ENCODE measurements around the gene HDGFL3. TPM values are rescaled to one million over a fixed set of nuclear protein-coding genes. Genes with fewer than 3 reads are reported as not detected.

Gene HDGFL3
- total RNA-seq, 6 donors from 2014 or later: 16.8 to 36.8 (median 22.8) TPM

- Histone ChIP-seq H3K36me3 (no peaks in the 10 kb centered on the region), H3K9me3 (no peaks in the 10 kb centered on the region), H3K4me3 (no peak overlapping the region), H3K27ac (no peak overlapping the region), H3K27me3 (no peaks in the 10 kb centered on the region), H3K4me1 (peaks cover 0 to 9% (median 0%) of the 10 kb centered on the region in 4 donors)
- 89 to 93% methylated on average over 2 of the region's 2 CpGs for WGBS, 2 donors
- ATAC-seq (ENCODE audit: low FRiP score in 2 of 2) (no peak), DNase-seq (no peak)
- no peak for TF ChIP-seq POLR2AphosphoS5 (IDR thresholded peaks at IDR 0.05)
- no peak for TF ChIP-seq EP300 (IDR thresholded peaks at IDR 0.05)
- no peak for TF ChIP-seq POLR2A (IDR thresholded peaks at IDR 0.05)
- no peak for TF ChIP-seq CTCF (IDR thresholded peaks at IDR 0.05)
Measured at GRCh38 chr15:83193721-83194120, 13.9 kb downstream of the HDGFL3 start.

- no peak overlapping the region for H3K27ac ChIP-seq
- ATAC-seq (ENCODE audit: low FRiP score in 2 of 2) (no peak), DNase-seq (no peak)
- no peaks in the 10 kb centered on the region for H3K36me3 ChIP-seq
- H3K4me1 ChIP-seq: peaks cover 0 to 9% (median 0%) of the 10 kb centered on the region in 4 donors
- WGBS, 2 donors: 83 to 87% methylated on average over 2 of the region's 2 CpGs
- H3K27me3 ChIP-seq: no peaks in the 10 kb centered on the region
- H3K9me3 ChIP-seq: no peaks in the 10 kb centered on the region
- TF ChIP-seq CTCF (IDR thresholded peaks at IDR 0.05): no peak
- TF ChIP-seq EP300 (IDR thresholded peaks at IDR 0.05): no peak
- TF ChIP-seq POLR2A (IDR thresholded peaks at IDR 0.05): no peak
- TF ChIP-seq POLR2AphosphoS5 (IDR thresholded peaks at IDR 0.05): no peak
- H3K4me3 ChIP-seq: no peak overlapping the region
Measured at GRCh38 chr15:83192742-83193141, 14.9 kb downstream of the HDGFL3 start.

GRCh38 chr15:83190450-83190849 is 17.2 kb downstream of the HDGFL3 start:
- peaks cover 0 to 9% (median 0%) of the 10 kb centered on the region in 4 donors for H3K4me1 ChIP-seq
- ATAC-seq (ENCODE audit: low FRiP score in 2 of 2) (no peak), DNase-seq (no peak)
- WGBS, 2 donors: 96% methylated on average over 1 of the region's 1 CpG
- H3K27ac ChIP-seq: no peak overlapping the region
- TF ChIP-seq EP300 (IDR thresholded peaks at IDR 0.05) (no peak), POLR2AphosphoS5 (IDR thresholded peaks at IDR 0.05) (no peak), POLR2A (IDR thresholded peaks at IDR 0.05) (no peak), CTCF (IDR thresholded peaks at IDR 0.05) (no peak)
- H3K27me3 ChIP-seq: no peaks in the 10 kb centered on the region
- H3K4me3 ChIP-seq: no peak overlapping the region
- H3K9me3 ChIP-seq: no peaks in the 10 kb centered on the region
- H3K36me3 ChIP-seq: no peaks in the 10 kb centered on the region

GRCh38 chr15:83185561-83185960 is 22.1 kb downstream of the HDGFL3 start:
- 99 to 100% methylated on average over 3 of the region's 3 CpGs for WGBS, 2 donors
- Histone ChIP-seq H3K27ac (no peak overlapping the region), H3K27me3 (no peaks in the 10 kb centered on the region), H3K36me3 (no peaks in the 10 kb centered on the region), H3K9me3 (no peaks in the 10 kb centered on the region), H3K4me1 (no peaks in the 10 kb centered on the region), H3K4me3 (no peak overlapping the region)
- DNase-seq: no peak
- no peak for ATAC-seq (ENCODE audit: low FRiP score in 2 of 2)
- no peak for TF ChIP-seq EP300 (IDR thresholded peaks at IDR 0.05)
- TF ChIP-seq POLR2AphosphoS5 (IDR thresholded peaks at IDR 0.05): no peak
- TF ChIP-seq POLR2A (IDR thresholded peaks at IDR 0.05): no peak
- no peak for TF ChIP-seq CTCF (IDR thresholded peaks at IDR 0.05)

GRCh38 chr15:83178869-83179325 is 28.7 kb downstream of the HDGFL3 start:
- TF ChIP-seq POLR2A (IDR thresholded peaks at IDR 0.05) (no peak), EP300 (IDR thresholded peaks at IDR 0.05) (no peak), POLR2AphosphoS5 (IDR thresholded peaks at IDR 0.05) (no peak), CTCF (IDR thresholded peaks at IDR 0.05) (no peak)
- H3K36me3 ChIP-seq: no peaks in the 10 kb centered on the region
- no peak overlapping the region for H3K27ac ChIP-seq
- 73 to 94% methylated on average over 3 of the region's 3 CpGs for WGBS, 2 donors
- DNase-seq: no peak
- H3K27me3 ChIP-seq: no peaks in the 10 kb centered on the region
- H3K4me3 ChIP-seq: no peak overlapping the region
- no peaks in the 10 kb centered on the region for H3K9me3 ChIP-seq
- H3K4me1 ChIP-seq: no peaks in the 10 kb centered on the region
- ATAC-seq (ENCODE audit: low FRiP score in 2 of 2): no peak
